Neural crest cell (in vitro differentiated cells): Measurements from ENCODE around the gene KLHL9. TPM values are rescaled to one million over a fixed set of nuclear protein-coding genes. Genes with fewer than 3 reads are reported as not detected.

Experiments used
- DNase-seq: peaks from one replicate; pipeline ENCODE4 v3.0.0; 2021; ENCODE audit warnings: low read depth, mixed read lengths, low spot score
- H3K27ac Mint-ChIP-seq: one replicate; pipeline ENCODE4 v1.8.0; 2021; ENCODE audit warnings: mild to moderate bottlenecking, mixed read lengths; ENCODE audit not compliant: unreplicated experiment
- H3K27me3 Mint-ChIP-seq: 2 replicates; pipeline ENCODE4 v1.8.0; 2021; ENCODE audit warnings: low read depth, mild to moderate bottlenecking, mixed read lengths
- H3K36me3 Mint-ChIP-seq: 2 replicates; pipeline ENCODE4 v1.8.0; 2021; ENCODE audit warnings: low read depth, mild to moderate bottlenecking, mixed read lengths
- H3K4me1 Mint-ChIP-seq: 2 replicates; pipeline ENCODE4 v1.8.0; 2021; ENCODE audit warnings: mixed read lengths
- H3K4me3 Mint-ChIP-seq: one replicate; pipeline ENCODE4 v1.8.0; 2021; ENCODE audit warnings: mild to moderate bottlenecking, mixed read lengths
- H3K9me3 Mint-ChIP-seq: 2 replicates; pipeline ENCODE4 v1.8.0; 2021; ENCODE audit warnings: mixed read lengths
- CTCF ChIP-seq: fragments of 200-600 bp; sonication (generic); conservative IDR thresholded peaks from 2 replicates; pipeline ENCODE4 v1.5.0; 2021; ENCODE audit warnings: antibody characterized with exemption, mild to moderate bottlenecking
- total RNA-seq: library from RNA; stranded (reverse); gene quantifications from 2 replicates; pipeline ENCODE4 v1.2.1, GENCODE V29; 2021

KLHL9 gene
- total RNA-seq, 1 donor from 2014 or later, result 31.7 TPM

DNA sequence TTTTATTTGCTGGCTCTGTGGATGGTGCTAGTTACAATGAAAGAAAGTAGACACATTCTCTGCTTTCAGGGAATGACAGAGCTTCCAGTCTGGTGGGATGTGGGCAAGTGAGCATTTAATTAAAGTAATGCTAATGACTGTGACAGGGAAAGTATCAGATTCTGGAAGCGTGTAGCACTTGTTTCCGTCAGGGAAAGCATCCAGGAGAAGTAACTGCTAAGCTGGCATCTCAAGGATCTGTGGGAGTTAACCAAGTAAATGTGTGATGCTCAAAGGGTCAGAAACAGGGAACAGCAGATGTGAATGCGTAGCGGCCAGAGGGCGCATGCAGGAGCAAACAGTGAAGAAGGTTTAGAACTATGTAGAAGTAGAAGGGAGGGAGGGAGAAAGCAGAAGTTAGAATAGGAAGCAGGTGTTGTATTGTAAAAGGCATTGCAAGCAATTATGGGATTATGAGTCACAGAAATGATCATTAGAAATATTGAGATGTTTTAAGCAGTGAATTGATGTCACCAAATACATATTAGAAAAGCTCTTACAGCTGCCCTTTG is 12.2 kb downstream of the KLHL9 start:
- Mint-ChIP-seq H3K4me1 (peaks cover 12% of the 10 kb centered on the region), H3K27me3 (no peaks in the 10 kb centered on the region), H3K27ac (no peak overlapping the region), H3K4me3 (no peak overlapping the region), H3K36me3 (peaks cover 10% of the 10 kb centered on the region), H3K9me3 (no peaks in the 10 kb centered on the region)
- DNase-seq, result no peak
- no peak for TF ChIP-seq CTCF

- H3K27ac Mint-ChIP-seq, result no peak overlapping the region
- H3K4me3 Mint-ChIP-seq, result no peak overlapping the region
- no peaks in the 10 kb centered on the region for H3K9me3 Mint-ChIP-seq
- peaks cover 10% of the 10 kb centered on the region for H3K36me3 Mint-ChIP-seq
- H3K27me3 Mint-ChIP-seq, result no peaks in the 10 kb centered on the region
- peaks cover 9% of the 10 kb centered on the region for H3K4me1 Mint-ChIP-seq
- TF ChIP-seq CTCF, result no peak
- DNase-seq, result no peak
Observed at GRCh38 chr9:21320465-21320864, 14.7 kb downstream of the KLHL9 start.

GRCh38 chr9:21317956-21318923 is 17.0 kb downstream of the KLHL9 start:
- peak; percentile 8 for DNase-seq
- Mint-ChIP-seq H3K27me3 (no peaks in the 10 kb centered on the region), H3K4me3 (no peak overlapping the region), H3K4me1 (peaks cover 9% of the 10 kb centered on the region), H3K9me3 (no peaks in the 10 kb centered on the region), H3K27ac (no peak overlapping the region), H3K36me3 (peaks cover 5% of the 10 kb centered on the region)
- peak; percentile 78 for TF ChIP-seq CTCF

GRCh38 chr9:21316860-21317259 is 18.3 kb downstream of the KLHL9 start:
- Mint-ChIP-seq H3K27me3 (no peaks in the 10 kb centered on the region), H3K4me3 (no peak overlapping the region), H3K36me3 (no peaks in the 10 kb centered on the region), H3K27ac (no peak overlapping the region), H3K4me1 (peaks cover 19% of the 10 kb centered on the region), H3K9me3 (no peaks in the 10 kb centered on the region)
- DNase-seq, result no peak
- no peak for TF ChIP-seq CTCF

GRCh38 chr9:21316032-21316842 is 19.0 kb downstream of the KLHL9 start:
- Mint-ChIP-seq H3K9me3 (no peaks in the 10 kb centered on the region), H3K4me1 (peaks cover 22% of the 10 kb centered on the region), H3K4me3 (no peak overlapping the region), H3K27ac (no peak overlapping the region), H3K36me3 (no peaks in the 10 kb centered on the region), H3K27me3 (no peaks in the 10 kb centered on the region)
- no peak for DNase-seq
- no peak for TF ChIP-seq CTCF
